ENCODE measurements around the gene THRB.
A peak's percentile ranks its signal among the peaks of the same experiment; 100 is the strongest.
"Not testable (repeated sequence)": the region's sequence is repeated elsewhere in the genome, so short reads cannot be mapped to it uniquely, and the experiment has no call there.

Gene THRB

GRCh38 chr3:24096695-24097290, 397.9 kb downstream of the THRB start:
- DNase-seq (ENCODE audit: low spot score) = no peak

GRCh38 chr3:24096271-24096670, 398.4 kb downstream of the THRB start:
- DNase-seq (ENCODE audit: low spot score) = no peak

- not testable (repeated sequence) for DNase-seq (ENCODE audit: low spot score)
Observed at GRCh38 chr3:24094818-24095217, 399.8 kb downstream of the THRB start.

GRCh38 chr3:24088782-24089181, 405.9 kb downstream of the THRB start:
- DNase-seq (ENCODE audit: low spot score) = peak; percentile 56

- no peak for DNase-seq (ENCODE audit: low spot score)
Observed at GRCh38 chr3:24087469-24087868, 407.2 kb downstream of the THRB start.

- DNase-seq (ENCODE audit: low spot score) = no peak
Observed at GRCh38 chr3:24086617-24087404, 407.8 kb downstream of the THRB start.

GRCh38 chr3:24086206-24086605, 408.4 kb downstream of the THRB start:
- no peak for DNase-seq (ENCODE audit: low spot score)

- DNase-seq (ENCODE audit: low spot score) = no peak
Observed at GRCh38 chr3:24072193-24072592, 422.5 kb downstream of the THRB start.

GRCh38 chr3:24069045-24069444, 425.6 kb downstream of the THRB start:
- DNase-seq (ENCODE audit: low spot score) = no peak

- no peak for DNase-seq (ENCODE audit: low spot score)
Observed at GRCh38 chr3:24067483-24067882, 427.2 kb downstream of the THRB start.

All from RKO (cell line).